DOHH2 (cell line): ENCODE data around the gene FAM210A.

Experiments
- H3F3A ChIP-seq: fragments of 200-600 bp; sonication (generic), shearing (Covaris generic); 2 replicates; pipeline ENCODE4 v1.6.0; 2016; ENCODE audit warnings: antibody characterized with exemption, mild to moderate bottlenecking; ENCODE audit not compliant: control insufficient read depth, insufficient read depth
- H3K27ac ChIP-seq: fragments of 200-600 bp; sonication (generic); 2 replicates; pipeline ENCODE4 v1.5.1; 2014; ENCODE audit warnings: low read depth, mild to moderate bottlenecking, low read length, moderate library complexity
- H3K27me3 ChIP-seq: fragments of 200-600 bp; sonication (generic); 2 replicates; pipeline ENCODE4 v1.6.1; 2014; ENCODE audit warnings: mild to moderate bottlenecking, low read length, mixed read lengths; ENCODE audit not compliant: control insufficient read depth
- H3K36me3 ChIP-seq: fragments of 200-600 bp; sonication (generic); 2 replicates; pipeline ENCODE4 v1.6.1; 2014; ENCODE audit warnings: mild to moderate bottlenecking, low read length, moderate library complexity, mixed read lengths; ENCODE audit not compliant: control insufficient read depth
- H3K4me1 ChIP-seq: fragments of 200-600 bp; sonication (generic); 2 replicates; pipeline ENCODE4 v1.6.1; 2014; ENCODE audit warnings: mild to moderate bottlenecking, low read length, mixed read lengths; ENCODE audit not compliant: control insufficient read depth
- H3K4me2 ChIP-seq: fragments of 200-600 bp; sonication (generic); 2 replicates; pipeline ENCODE4 v1.6.0; 2014; ENCODE audit warnings: mild to moderate bottlenecking, low read length, moderate library complexity
- H3K4me3 ChIP-seq: fragments of 200-600 bp; sonication (generic); 2 replicates; pipeline ENCODE4 v1.5.1; 2014; ENCODE audit warnings: mild to moderate bottlenecking, low read length, mixed read lengths
- H3K79me2 ChIP-seq: fragments of 200-600 bp; sonication (generic); 2 replicates; pipeline ENCODE4 v1.6.1; 2014; ENCODE audit warnings: mild to moderate bottlenecking, low read length, mixed read lengths; ENCODE audit not compliant: control insufficient read depth
- H3K9me2 ChIP-seq: fragments of 200-600 bp; sonication (generic); replicated peaks from 2 replicates; pipeline ENCODE4 v1.6.1; 2014; ENCODE audit warnings: mild to moderate bottlenecking, low read length, mixed read lengths; ENCODE audit not compliant: control insufficient read depth
- H3K9me3 ChIP-seq: fragments of 200-600 bp; sonication (generic); 2 replicates; pipeline ENCODE4 v1.6.1; 2014; ENCODE audit warnings: antibody characterized with exemption, low read length, mixed read lengths; ENCODE audit not compliant: control insufficient read depth, insufficient read depth
- H4K20me1 ChIP-seq: fragments of 200-600 bp; sonication (generic); 2 replicates; pipeline ENCODE4 v1.6.0; 2014; ENCODE audit warnings: low read depth, mild to moderate bottlenecking, antibody characterized with exemption, low read length, moderate library complexity; ENCODE audit not compliant: control insufficient read depth, insufficient read depth
- CTCF ChIP-seq: fragments of 200-600 bp; sonication (generic); IDR thresholded peaks from one replicate; pipeline ENCODE4 v1.5.1; 2014; ENCODE audit warnings: antibody characterized with exemption, mild to moderate bottlenecking, low read depth, low read length; ENCODE audit not compliant: poor library complexity, severe bottlenecking
- EZH2phosphoT487 ChIP-seq: fragments of 200-600 bp; sonication (generic); IDR thresholded peaks from 2 replicates; pipeline ENCODE4 v1.6.1; 2017; ENCODE audit warnings: borderline replicate concordance, mild to moderate bottlenecking, antibody characterized with exemption, low read length, moderate library complexity, mixed read lengths

The FAM210A gene

DNA sequence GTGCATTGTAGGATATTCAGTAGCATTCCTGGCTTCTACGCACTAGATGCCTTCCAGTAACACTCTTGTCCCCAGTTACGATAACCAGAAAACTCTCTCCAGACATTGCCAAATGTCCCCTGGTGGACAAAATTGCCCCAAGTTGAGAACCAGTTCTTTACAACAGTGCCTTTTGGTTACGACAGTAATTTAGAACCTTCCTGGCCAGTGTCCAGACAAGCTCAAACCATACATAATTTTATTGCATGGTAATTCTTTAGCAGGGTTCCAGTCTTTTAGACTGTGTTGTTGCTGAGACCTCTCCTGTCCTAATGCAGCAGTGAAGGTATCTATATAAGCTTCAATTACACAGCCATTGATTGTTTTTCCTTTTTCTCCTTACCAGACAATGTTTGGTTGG, 20.3 kb upstream of the FAM210A start:
- H3K27ac ChIP-seq, result no peak overlapping the region
- H3K79me2 ChIP-seq, result no peaks in the 10 kb centered on the region
- no peaks in the 10 kb centered on the region for H3K4me1 ChIP-seq
- no peaks in the 10 kb centered on the region for H3F3A ChIP-seq
- TF ChIP-seq EZH2phosphoT487 (no peak), CTCF (no peak)
- H3K4me2 ChIP-seq, result no peak overlapping the region
- H3K36me3 ChIP-seq, result peaks cover 74% of the 10 kb centered on the region
- no peaks in the 10 kb centered on the region for H3K9me2 ChIP-seq
- H3K27me3 ChIP-seq, result no peaks in the 10 kb centered on the region
- H4K20me1 ChIP-seq, result no peaks in the 10 kb centered on the region
- H3K9me3 ChIP-seq, result no peaks in the 10 kb centered on the region
- no peak overlapping the region for H3K4me3 ChIP-seq

DNA sequence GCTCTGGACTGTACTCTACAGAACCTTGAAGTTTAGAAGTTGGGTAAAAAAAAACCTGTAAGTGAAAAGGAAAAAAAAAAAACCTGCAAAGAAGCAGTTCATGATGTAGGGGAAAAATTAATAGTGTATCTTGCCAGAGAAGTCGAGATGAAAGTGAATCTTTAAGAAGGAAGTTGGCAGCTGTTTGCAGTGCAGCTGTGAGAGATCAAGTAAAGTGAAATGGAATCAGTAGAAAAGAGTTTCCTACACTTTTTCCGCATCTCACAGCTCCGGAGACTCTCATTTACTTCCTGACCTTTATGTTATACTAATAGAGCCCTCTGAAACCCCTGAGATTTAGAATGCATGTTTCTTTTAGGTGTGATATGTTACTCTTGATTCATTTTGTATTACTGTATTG, 19.3 kb upstream of the FAM210A start:
- Histone ChIP-seq H3K79me2 (no peaks in the 10 kb centered on the region), H3K27ac (no peak overlapping the region), H3K36me3 (peaks cover 83% of the 10 kb centered on the region)

DNA sequence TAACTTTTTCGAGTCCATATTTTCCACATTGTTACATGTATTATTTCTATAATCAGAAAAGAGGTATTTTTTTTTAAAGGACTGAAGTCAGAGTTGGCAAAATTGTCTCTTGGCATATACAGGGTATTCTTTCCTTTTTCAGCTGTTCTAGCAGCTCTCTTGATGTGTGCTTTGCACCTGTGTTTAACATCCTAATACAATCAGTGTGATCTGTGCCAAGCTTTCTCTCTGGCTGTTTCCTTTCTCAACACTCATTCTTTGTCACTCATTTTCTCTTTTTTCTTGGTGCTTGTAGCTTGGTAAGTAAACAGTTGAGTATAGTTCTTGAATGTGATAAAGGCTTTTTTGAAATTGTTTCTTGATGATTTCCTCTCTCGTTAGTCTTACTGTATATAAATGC, 9.3 kb upstream of the FAM210A start:
- TF ChIP-seq CTCF, result no peak
- TF ChIP-seq EZH2phosphoT487, result no peak
- Histone ChIP-seq H3K27me3 (no peaks in the 10 kb centered on the region), H3K36me3 (peaks cover 83% of the 10 kb centered on the region)

More for the DNA sequence above, 19.3 kb upstream of the FAM210A start:
- Histone ChIP-seq H3K4me3 (no peak overlapping the region), H3K4me1 (no peaks in the 10 kb centered on the region), H3K4me2 (no peak overlapping the region), H3F3A (no peaks in the 10 kb centered on the region), H3K27me3 (no peaks in the 10 kb centered on the region), H3K9me2 (no peaks in the 10 kb centered on the region), H4K20me1 (no peaks in the 10 kb centered on the region), H3K9me3 (no peaks in the 10 kb centered on the region)
- TF ChIP-seq CTCF (no peak), EZH2phosphoT487 (no peak)

More for the DNA sequence above, 9.3 kb upstream of the FAM210A start:
- Histone ChIP-seq H3K4me3 (no peak overlapping the region), H4K20me1 (no peaks in the 10 kb centered on the region), H3K79me2 (peaks cover 20% of the 10 kb centered on the region), H3K9me2 (no peaks in the 10 kb centered on the region), H3K9me3 (no peaks in the 10 kb centered on the region), H3K27ac (no peak overlapping the region), H3K4me1 (no peaks in the 10 kb centered on the region), H3K4me2 (no peak overlapping the region), H3F3A (no peaks in the 10 kb centered on the region; the same call in 1 of the 2 replicates)
